ENCODE measurements around the gene HSPB7. TPM values are rescaled to one million over a fixed set of nuclear protein-coding genes. Genes with fewer than 3 reads are reported as not detected.

The HSPB7 gene
- total RNA-seq, 1 experiment from 2014 or later, result 0.11 TPM

GRCh38 chr1:16066245-16066644 is 48.4 kb upstream of the HSPB7 start:
- no peak overlapping the region for H3K4me3 Mint-ChIP-seq
- H3K27ac Mint-ChIP-seq, result no peak overlapping the region
- DNase-seq (ENCODE audit: low spot score), result no peak
- TF ChIP-seq OVOL2 (CRISPR knock-in tag; IDR thresholded peaks at IDR 0.05; ENCODE audit: borderline replicate concordance), result no peak
- no peak for TF ChIP-seq RORB (CRISPR knock-in tag; IDR thresholded peaks at IDR 0.05)
- TF ChIP-seq, protein P1, sequence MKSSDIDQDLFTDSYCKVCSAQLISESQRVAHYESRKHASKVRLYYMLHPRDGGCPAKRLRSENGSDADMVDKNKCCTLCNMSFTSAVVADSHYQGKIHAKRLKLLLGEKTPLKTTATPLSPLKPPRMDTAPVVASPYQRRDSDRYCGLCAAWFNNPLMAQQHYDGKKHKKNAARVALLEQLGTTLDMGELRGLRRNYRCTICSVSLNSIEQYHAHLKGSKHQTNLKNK (CRISPR knock-in tag; IDR thresholded peaks at IDR 0.05), result no peak
- no peak for TF ChIP-seq USF2 (CRISPR knock-in tag; IDR thresholded peaks at IDR 0.05)
- TF ChIP-seq IRF1 (CRISPR knock-in tag; IDR thresholded peaks at IDR 0.05), result no peak
- no peak for TF ChIP-seq TEAD1 (CRISPR knock-in tag; IDR thresholded peaks at IDR 0.05)
- no peak for TF ChIP-seq JAZF1 (CRISPR knock-in tag; IDR thresholded peaks at IDR 0.05)
- TF ChIP-seq, protein P2, sequence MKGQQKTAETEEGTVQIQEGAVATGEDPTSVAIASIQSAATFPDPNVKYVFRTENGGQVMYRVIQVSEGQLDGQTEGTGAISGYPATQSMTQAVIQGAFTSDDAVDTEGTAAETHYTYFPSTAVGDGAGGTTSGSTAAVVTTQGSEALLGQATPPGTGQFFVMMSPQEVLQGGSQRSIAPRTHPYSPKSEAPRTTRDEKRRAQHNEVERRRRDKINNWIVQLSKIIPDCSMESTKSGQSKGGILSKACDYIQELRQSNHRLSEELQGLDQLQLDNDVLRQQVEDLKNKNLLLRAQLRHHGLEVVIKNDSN (CRISPR knock-in tag; IDR thresholded peaks at IDR 0.05), result no peak
- TF ChIP-seq FOXJ3 (CRISPR knock-in tag; IDR thresholded peaks at IDR 0.05; ENCODE audit: borderline replicate concordance), result no peak
- TF ChIP-seq E2F4 (CRISPR knock-in tag; IDR thresholded peaks at IDR 0.05; ENCODE audit: borderline replicate concordance, low read depth), result no peak
- TF ChIP-seq, protein P3, sequence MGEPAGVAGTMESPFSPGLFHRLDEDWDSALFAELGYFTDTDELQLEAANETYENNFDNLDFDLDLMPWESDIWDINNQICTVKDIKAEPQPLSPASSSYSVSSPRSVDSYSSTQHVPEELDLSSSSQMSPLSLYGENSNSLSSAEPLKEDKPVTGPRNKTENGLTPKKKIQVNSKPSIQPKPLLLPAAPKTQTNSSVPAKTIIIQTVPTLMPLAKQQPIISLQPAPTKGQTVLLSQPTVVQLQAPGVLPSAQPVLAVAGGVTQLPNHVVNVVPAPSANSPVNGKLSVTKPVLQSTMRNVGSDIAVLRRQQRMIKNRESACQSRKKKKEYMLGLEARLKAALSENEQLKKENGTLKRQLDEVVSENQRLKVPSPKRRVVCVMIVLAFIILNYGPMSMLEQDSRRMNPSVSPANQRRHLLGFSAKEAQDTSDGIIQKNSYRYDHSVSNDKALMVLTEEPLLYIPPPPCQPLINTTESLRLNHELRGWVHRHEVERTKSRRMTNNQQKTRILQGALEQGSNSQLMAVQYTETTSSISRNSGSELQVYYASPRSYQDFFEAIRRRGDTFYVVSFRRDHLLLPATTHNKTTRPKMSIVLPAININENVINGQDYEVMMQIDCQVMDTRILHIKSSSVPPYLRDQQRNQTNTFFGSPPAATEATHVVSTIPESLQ (CRISPR knock-in tag; IDR thresholded peaks at IDR 0.05), result no peak
- no peak for TF ChIP-seq ETV6 (CRISPR knock-in tag; IDR thresholded peaks at IDR 0.05)
- TF ChIP-seq FOXK1 (CRISPR knock-in tag; IDR thresholded peaks at IDR 0.05), result no peak
- TF ChIP-seq ZNF281 (CRISPR knock-in tag; IDR thresholded peaks at IDR 0.05), result no peak
- no peak for TF ChIP-seq AFF4 (CRISPR knock-in tag; IDR thresholded peaks at IDR 0.05; ENCODE audit: borderline replicate concordance)
- no peak for TF ChIP-seq CBFB (CRISPR knock-in tag; IDR thresholded peaks at IDR 0.05; ENCODE audit: low read depth)
- TF ChIP-seq ERG (CRISPR knock-in tag; IDR thresholded peaks at IDR 0.05), result no peak
- TF ChIP-seq TEAD4 (CRISPR knock-in tag; IDR thresholded peaks at IDR 0.05), result no peak
- no peak for TF ChIP-seq GABPB1 (CRISPR knock-in tag; IDR thresholded peaks at IDR 0.05)
- TF ChIP-seq GRHL2 (CRISPR knock-in tag; IDR thresholded peaks at IDR 0.05; ENCODE audit: insufficient replicate concordance, severe bottlenecking), result no peak
- CTCF ChIA-PET, result interaction anchor here (0.8 to 1.3 kb wide), 2 partner anchors 12 kb away, joined by 3 read pairs; no protein-coding TSS in a partner anchor
- H3K4me1 Mint-ChIP-seq, result peaks cover 33% of the 10 kb centered on the region
- POLR2A ChIA-PET, result no interaction called here
- H3K27me3 Mint-ChIP-seq (ENCODE audit: low read depth), result peaks cover 6% of the 10 kb centered on the region; the same call in 1 of the 2 replicates
- ATAC-seq, result no peak
- no peaks in the 10 kb centered on the region for H3K36me3 Mint-ChIP-seq
- no peaks in the 10 kb centered on the region for H3K9me3 Mint-ChIP-seq

Data from WTC11 (cell line).